ENCODE measurements around the gene SAP30BP.
"Not testable (repeated sequence)": the region's sequence is repeated elsewhere in the genome, so short reads cannot be mapped to it uniquely, and the experiment has no call there.

Gene SAP30BP

DNA sequence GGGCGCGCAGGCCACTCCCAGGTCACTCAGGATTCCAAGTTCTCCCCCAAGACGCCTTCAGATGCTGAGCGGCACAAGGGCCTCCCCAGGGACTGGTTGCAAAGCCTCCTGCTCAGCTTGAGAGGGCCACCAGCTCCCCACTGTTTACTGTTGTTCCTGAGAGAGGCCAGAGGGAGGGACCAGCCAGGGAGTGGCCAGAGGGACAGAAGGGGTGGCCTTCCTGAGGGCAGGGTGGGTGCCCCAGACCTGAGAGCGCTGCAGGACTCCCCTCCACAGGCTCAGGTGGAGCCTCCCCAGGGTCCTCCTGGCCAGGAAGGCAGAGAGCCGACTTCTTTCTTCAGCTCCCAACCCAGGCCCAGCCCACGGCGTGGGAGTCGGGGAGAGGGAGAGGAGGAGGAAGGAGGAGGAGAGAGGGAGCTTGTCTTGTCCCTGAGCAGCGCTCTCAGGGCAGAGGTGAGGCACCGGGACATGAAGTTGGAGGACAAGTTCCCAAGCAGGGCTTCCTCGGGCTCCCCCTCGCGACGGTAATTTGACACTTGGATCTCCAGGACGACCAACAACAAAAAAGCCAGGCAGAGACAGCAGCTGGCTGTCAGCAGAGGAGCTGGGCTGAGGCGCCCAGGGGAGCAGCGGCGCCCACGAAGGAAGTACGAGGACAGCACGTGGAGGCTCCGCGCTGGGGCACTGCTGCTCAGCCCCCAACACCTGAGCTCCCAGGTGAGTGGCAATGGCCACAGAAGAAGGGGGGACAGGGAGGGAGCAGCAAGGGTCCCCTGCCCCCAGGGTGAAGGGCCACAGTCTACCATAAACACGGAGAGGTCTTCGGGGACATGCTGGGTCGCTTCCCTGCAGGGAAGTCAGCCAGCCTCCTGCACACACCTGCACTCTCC lies 33.4 kb upstream of the SAP30BP start:
- DNase-seq (ENCODE audit: low spot score): peak; percentile 96

DNA sequence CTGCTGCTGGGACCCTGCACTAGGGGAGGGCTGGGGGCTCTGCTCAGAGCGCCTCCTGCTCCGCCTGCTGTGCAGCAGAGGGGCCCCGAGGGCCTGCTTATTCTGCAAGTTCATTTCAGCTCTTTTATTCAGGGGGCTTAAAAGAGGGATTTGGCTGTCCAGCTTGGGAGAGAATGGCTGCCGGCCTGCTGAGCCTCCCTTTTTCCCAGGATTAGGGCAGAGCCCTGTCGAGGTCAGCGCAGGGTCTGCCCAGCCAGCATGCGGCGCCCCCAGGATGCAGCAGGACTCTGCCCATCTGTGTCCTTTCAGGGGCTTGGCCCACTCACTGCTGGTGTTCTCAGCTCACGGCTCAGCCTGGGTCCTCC lies 32.8 kb upstream of the SAP30BP start:
- no peak for DNase-seq (ENCODE audit: low spot score)

GRCh38 chr17:75634754-75635609 lies 32.2 kb upstream of the SAP30BP start:
- DNase-seq (ENCODE audit: low spot score): no peak

DNA sequence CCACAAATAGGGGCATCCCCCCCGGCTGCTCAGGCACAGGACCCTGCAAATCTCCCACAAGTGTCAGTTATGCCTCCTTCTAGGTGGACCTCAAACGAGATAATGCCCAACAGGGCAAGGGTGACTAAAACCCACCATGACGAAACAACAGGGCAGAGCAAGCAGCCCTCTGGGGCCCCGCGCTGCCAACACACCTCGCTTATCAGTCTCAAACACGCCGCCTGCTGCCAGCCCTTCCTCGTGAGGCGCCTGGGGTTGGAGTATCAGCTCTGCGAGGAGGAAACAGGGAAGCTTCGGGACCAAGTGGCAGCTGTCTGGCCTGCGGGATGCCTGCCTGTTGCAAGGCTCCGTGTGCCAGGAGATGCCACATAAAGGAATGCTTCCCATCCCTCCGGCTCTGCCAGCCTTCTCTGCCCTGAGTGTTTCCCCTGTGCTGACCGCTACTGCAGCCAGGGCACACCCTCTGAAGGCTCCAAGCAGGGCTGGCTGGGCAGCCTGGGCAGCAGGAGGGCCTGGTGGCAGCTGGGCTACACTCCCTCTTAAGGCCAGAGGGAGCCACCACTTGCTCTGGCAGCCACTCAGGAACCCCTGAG lies 31.4 kb upstream of the SAP30BP start:
- no peak for DNase-seq (ENCODE audit: low spot score)

DNA sequence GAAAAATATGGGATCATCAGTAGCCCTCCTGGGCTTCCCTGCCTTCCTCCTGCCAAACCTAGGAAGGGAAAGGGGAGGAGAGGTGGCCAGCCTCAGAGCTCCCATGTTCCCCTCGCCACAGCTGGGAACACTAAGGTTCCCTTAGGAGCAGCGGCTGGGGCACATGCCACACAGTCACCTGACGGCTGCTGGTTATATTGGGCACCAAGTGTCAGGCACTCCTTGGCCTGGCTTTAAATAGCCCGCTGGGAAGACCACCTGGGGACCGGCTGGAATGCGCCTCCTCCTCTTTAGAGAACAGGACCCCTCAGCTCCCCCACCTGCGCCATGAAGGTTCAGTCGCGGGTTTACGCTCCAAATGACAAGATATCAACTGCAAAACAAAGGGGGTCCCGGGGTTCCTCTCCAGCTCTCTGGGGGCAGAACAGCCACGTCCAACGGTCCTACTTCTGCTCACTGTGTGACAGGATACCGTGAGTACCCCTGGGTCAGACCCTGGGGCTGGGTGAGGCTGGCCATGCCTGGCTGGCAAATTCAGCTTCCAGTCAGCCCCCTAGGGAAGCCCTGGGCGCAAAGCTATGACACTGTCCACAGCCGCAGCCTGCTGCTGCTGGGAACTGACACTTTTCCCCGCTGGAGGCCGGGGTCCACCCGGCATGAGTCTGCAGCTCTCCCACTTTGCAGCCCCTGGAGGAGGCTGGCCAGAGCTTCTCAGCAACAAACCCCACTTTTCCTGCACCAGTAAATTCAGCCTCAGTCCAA lies 30.6 kb upstream of the SAP30BP start:
- no peak for DNase-seq (ENCODE audit: low spot score)

DNA sequence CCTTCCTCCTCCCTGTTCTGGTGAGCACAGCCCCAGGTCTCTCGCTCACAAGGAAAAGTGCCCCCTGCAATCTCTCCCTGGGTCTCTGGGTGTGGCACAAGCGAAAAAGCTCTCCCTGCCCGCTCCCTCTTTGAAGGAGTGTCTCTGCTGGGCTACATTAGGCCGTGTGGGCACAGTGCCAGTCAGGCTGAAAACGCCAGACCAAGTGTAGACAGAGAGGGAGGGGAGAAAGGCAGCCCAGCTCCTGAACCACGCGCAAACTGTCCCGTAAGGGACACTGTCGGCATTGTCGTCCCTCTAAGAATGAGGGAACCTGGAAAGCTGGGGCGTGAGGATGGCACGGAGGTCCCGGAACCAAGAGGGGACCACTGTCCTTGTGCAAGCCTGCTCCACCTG lies 30.0 kb upstream of the SAP30BP start:
- no peak for DNase-seq (ENCODE audit: low spot score)

DNA sequence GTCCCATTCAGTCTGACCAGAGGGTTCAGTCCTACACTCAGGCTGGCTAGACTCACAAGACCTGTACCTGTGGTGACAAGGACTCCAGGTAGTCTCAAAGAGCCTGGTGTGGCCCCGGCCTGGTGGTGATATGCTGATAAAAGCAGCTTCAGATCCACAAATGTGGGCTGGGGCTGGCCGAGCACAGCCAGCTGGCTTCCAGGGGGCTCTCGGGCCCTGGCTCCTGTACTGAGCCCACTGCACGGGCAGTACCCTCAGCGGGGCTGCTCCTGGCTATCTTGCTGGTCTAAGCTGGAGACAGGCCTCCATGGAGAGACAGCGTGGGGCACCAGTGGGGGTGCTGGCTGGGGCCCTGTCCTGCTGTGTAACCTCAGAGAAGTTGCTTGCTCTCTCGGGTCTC lies 29.6 kb upstream of the SAP30BP start:
- DNase-seq (ENCODE audit: low spot score): no peak

DNA sequence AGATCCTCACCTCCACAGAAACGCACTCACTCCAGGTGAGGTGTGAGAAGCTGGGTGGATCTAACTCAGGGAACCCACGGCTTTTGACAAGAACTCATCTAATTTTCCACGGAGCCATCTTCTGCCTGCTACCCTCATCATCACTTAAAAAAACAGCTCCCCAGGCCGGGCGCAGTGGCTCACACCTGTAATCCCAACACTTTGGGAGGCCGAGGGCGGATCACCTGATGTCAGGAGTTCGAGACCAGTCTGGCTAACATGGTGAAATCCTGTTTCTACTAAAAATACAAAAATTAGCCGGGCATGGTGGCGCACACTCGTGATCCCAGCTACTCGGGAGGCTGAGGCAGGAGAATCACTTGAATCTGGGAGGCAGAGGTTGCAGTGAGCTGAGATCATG lies 29.1 kb upstream of the SAP30BP start:
- not testable (repeated sequence) for DNase-seq (ENCODE audit: low spot score)

- DNase-seq (ENCODE audit: low spot score): no peak
Measured at GRCh38 chr17:75638893-75639292, 28.2 kb upstream of the SAP30BP start.

DNA sequence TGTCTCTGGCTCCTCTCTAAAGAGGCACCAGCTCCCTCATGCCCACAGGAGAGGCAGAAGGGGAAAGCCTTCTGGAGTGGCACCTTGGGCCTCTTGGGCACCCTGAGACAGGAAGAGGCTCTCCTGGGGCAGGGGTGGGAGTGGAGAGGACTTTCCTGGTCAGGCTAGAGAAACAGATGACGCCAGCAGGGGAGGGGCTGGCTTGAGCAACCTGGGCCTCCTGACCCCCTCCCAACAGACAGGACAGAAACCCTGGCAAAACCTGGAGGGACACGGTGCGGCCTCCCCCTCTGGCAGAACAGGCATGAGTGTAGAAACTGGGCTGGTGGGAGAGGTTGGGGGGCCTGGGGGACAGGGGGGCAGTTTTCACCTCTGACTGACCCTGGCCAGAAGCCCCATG lies 27.8 kb upstream of the SAP30BP start:
- DNase-seq (ENCODE audit: low spot score): no peak

- no peak for DNase-seq (ENCODE audit: low spot score)
Measured at GRCh38 chr17:75639771-75640555, 27.2 kb upstream of the SAP30BP start.

DNA sequence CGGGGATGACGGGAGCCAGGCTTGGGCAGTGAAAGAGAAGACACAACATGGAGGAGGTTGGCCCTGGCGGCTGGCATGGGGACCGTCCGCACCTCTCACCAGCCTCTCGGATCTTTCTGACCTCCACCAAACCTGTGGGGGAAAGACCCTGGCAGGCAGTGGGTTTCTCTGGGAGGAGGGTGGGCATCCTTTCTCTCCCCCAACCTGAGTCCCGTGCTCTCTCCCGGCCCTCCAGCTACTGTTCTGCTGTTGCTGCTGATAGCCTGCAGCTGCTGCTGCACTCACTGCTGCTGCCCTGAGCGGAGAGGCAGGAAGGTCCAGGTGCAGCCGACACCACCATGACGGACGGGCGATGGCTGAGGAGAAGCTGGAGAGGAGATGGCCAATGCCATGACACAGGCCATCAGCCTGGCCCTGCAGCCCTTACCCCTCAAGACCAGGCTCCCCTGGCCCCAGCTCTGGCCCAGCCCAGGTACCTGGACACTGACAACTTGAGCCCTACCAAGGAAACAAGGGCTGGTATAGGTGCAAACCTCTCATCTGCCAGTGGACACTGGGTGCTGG lies 26.5 kb upstream of the SAP30BP start:
- DNase-seq (ENCODE audit: low spot score): no peak

GRCh38 chr17:75641343-75641742 lies 25.8 kb upstream of the SAP30BP start:
- no peak for DNase-seq (ENCODE audit: low spot score)

DNA sequence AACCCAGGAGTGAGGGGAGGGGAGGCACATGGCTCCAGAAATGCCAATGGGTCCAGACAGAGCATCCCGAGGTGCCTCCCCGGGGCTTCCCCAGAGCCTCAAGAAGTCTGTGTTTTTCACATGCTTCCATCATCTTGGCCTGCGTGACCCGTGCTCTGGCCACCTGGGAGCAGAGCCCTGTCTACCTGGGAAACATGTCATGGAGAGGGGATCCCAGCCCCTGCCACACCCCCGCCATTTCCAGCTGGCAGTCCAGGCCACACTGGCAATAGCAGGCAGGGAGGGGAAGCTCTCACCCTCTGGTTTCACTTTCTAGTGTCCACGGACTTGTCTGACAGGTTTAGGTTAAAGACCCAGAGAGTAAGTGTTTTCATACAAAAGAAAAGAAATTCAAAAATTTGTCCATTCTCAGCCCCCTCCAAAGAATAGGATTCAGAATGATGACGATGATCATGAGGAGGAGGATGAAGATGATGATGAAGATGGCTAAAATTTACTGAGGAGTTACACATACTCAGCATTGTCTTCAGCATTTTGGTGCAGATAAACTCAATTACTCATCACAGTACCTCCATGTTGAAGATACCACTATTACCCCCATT lies 24.9 kb upstream of the SAP30BP start:
- no peak for DNase-seq (ENCODE audit: low spot score)

DNA sequence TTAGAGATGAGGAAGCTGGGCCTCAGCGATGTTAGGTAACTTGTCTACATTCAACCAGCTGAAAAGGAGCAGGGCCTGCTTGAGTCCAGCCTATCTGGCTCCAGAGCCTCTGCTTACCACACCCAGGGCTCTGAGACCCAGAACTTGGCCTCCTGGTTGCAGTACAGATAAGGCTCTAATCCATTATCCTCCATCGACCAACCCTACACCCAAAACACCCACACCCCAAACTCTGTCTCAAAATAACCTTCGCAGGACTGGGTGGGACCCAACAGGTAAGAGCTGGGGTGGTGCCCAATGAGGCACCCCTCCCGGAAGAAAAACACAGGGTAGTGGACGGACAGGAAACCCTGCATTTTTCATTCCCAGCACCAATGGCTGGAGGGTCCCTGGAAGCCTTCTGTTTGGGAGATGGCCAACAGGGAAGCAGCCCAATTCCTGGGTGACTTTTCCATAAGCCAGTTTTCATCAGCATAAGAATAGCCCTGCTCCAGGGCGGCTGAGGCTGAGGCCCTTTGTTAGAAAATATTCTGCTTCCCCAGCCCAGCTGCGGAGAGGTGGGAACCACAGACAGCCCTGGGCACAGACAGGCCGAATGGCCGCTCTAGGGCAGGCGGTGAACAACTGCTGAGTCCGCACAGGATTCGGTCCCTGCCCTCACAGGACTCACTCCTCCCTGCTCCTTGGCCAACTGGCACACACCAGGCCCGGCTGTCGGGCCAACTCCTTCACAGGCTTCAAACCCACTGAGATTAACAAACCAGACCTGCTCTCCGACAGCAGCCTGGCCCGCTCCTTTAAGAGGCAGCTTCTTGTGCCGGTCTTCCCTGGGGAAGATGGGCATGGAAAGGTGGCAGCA lies 24.1 kb upstream of the SAP30BP start:
- DNase-seq (ENCODE audit: low spot score): no peak

DNA sequence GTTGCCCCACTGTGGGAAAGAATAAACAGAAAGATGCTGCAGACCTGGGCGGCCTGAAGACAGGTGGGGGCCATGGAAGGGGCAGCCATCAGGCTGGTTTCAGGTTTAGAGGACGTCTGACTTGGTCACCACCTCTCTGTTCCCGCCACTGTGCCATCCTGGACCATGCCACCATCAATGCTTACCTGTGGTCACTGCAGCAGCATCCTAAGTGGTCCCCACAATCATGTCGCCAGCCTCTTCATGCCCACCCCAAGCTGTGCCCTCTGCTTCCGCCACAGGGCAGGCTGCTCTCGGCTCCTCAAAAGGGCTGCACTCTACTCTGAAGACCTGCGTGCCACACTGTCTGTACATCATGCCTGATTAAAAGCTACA lies 23.5 kb upstream of the SAP30BP start:
- DNase-seq (ENCODE audit: low spot score): no peak

DNA sequence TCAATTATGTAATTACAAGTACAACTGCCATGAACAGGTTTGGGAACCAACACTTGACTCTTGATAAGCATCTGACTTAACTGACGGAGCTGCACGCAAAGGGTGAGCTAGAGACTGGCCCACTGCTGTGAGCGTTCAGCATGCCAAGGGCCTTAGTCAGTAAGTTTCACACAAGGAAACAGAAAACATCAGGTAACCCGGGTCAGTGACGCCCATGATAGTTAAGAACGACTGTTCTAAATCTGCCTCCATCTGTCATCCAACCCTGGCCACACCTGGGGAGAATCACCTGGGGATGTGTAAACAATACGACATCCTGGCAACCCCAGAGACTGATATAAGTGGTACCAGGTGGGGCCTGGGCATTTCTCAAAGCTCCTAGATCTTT lies 21.6 kb upstream of the SAP30BP start:
- DNase-seq (ENCODE audit: low spot score): no peak

GRCh38 chr17:75645889-75646637 lies 21.1 kb upstream of the SAP30BP start:
- no peak for DNase-seq (ENCODE audit: low spot score)

DNA sequence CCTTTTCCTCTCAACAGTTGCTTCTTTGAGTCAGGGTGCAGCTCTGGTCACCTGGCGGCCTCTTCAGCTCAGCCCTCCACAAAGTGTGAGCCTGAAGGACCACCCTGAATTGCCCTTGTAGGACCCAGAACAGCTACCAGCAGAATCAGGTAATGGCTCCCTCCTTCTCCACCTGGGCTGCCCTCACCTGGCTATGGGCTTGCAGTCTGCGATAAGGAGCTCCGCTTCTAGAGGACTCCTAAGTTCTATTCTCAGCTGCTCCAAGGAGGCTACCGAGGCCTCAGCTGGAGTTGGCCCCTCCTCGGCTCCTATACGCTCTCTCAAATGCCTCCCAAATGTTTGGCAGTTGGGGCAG lies 20.5 kb upstream of the SAP30BP start:
- DNase-seq (ENCODE audit: low spot score): no peak
